ENCODE measurements around the gene HMGCR. TPM values are rescaled to one million over a fixed set of nuclear protein-coding genes. Genes with fewer than 3 reads are reported as not detected.

HMGCR gene
- total and polyA plus RNA-seq, 9 of the 15 experiments (the other 6 are each of a cell fraction or from before 2014, with no cell fraction given) = 29.5 to 155 (median 61.5) TPM

- TF ChIP-seq E2F4 (CRISPR knock-in tag; IDR thresholded peaks at IDR 0.05; ENCODE audit: low read depth) (no peak), ZNF507 (tag; conservative IDR thresholded peaks at IDR 0.05) (no peak), E2F6 (IDR thresholded peaks at IDR 0.05; ENCODE audit: borderline replicate concordance in 1 of 2, extremely low read depth in 1 of 2, insufficient read depth in 1 of 2, insufficient read length in 1 of 2, low read depth in 1 of 2, low read length in 1 of 2, poor library complexity in 1 of 2, severe bottlenecking in 1 of 2) (no peak), STAT5B (CRISPR knock-in tag; IDR thresholded peaks at IDR 0.05) (no peak), CREB1 (IDR thresholded peaks at IDR 0.05) (no peak), CREB1 (CRISPR knock-in tag; IDR thresholded peaks at IDR 0.05) (no peak), ZNF12 (CRISPR knock-in tag; IDR thresholded peaks at IDR 0.05) (no peak), SRSF1 (IDR thresholded peaks at IDR 0.05; ENCODE audit: low read depth, low read length) (no peak), ZNF609 (CRISPR knock-in tag; IDR thresholded peaks at IDR 0.05; ENCODE audit: borderline replicate concordance) (no peak), SRF (CRISPR knock-in tag; IDR thresholded peaks at IDR 0.05) (no peak), BMI1 (IDR thresholded peaks at IDR 0.05; ENCODE audit: low read length) (no peak)
Measured at GRCh38 chr5:75374394-75374814, 37.4 kb downstream of the HMGCR start (continued).

Measured in K562 (cell line).